Mammary microvascular endothelial cell (primary cell): ENCODE data around the gene ABCC6. TPM values are rescaled to one million over a fixed set of nuclear protein-coding genes. Genes with fewer than 3 reads are reported as not detected.

ENCODE experiments used
- total RNA-seq: library from RNA; depleted of rRNA; stranded (reverse); fragments of >200 nt; gene quantifications from 2 replicates; pipeline ENCODE4 v1.2.3, GENCODE V29; 2015

ABCC6 gene
- total RNA-seq = not detected in 2 replicates

GRCh38 chr16:16222850-16223661 lies at the start of gene ABCC6:
Gene ABCC6 (minus strand): TSS chr16:16223494. CDS start chr16:16223434, 60 bp downstream.

Other genes with a start within 250 kb of the ABCC6 start
- gene NOMO3, start 9.0 kb upstream of the ABCC6 start, total RNA-seq = 32.9 and 53.6 TPM in 2 replicates
- 4.6 and 10.9 TPM in 2 replicates for gene NPIPA7, start 155.6 kb upstream of the ABCC6 start, total RNA-seq